K562 (cell line): ENCODE measurements around the gene CLDN24. TPM values are rescaled to one million over a fixed set of nuclear protein-coding genes. Genes with fewer than 3 reads are reported as not detected.

Experiments
- CHD1 ChIP-seq: fragments of 200-600 bp; sonication (generic); IDR thresholded peaks from one replicate; pipeline ENCODE4 v1.6.1; 2012; ENCODE audit warnings: mild to moderate bottlenecking, moderate library complexity, low read length, inconsistent platforms
- CSDE1 ChIP-seq, 2 experiments: fragments of 450-650 bp; IDR thresholded peaks; 2 replicates each; pipeline ENCODE4 v1.6.1; 2016; ENCODE audit warnings: mild to moderate bottlenecking in 1 of 2
- DNMT1 ChIP-seq: fragments of 450-650 bp; IDR thresholded peaks from 2 replicates; pipeline ENCODE4 v1.6.1; 2016; ENCODE audit warnings: antibody characterized with exemption, mild to moderate bottlenecking
- E2F3 ChIP-seq: fragments of 250-450 bp; sonication (Bioruptor Pico); IDR thresholded peaks from 2 replicates; pipeline ENCODE4 v1.4.0; 2020; ENCODE audit warnings: mild to moderate bottlenecking
- GATAD2B ChIP-seq: fragments of 450-650 bp; IDR thresholded peaks from 2 replicates; pipeline ENCODE4 v1.6.1; 2017; ENCODE audit warnings: mild to moderate bottlenecking, borderline replicate concordance
- MECOM ChIP-seq: fragments of 250-450 bp; sonication (Bioruptor Pico); IDR thresholded peaks from 2 replicates; pipeline ENCODE4 v1.8.0; 2022; ENCODE audit warnings: inconsistent platforms
- NONO ChIP-seq, 2 experiments: fragments of 200-400 bp in 1 of 2; fragments of 450-650 bp in 1 of 2; formaldehyde crosslinking in 1 of 2; IDR thresholded peaks; 2 replicates each; pipeline ENCODE4 v1.6.1; 2017; ENCODE audit warnings: low read depth in 2 of 2, mild to moderate bottlenecking in 2 of 2, moderate library complexity in 2 of 2, low read length in 1 of 2
- RBFOX2 ChIP-seq: fragments of 200-400 bp; formaldehyde crosslinking; IDR thresholded peaks from 2 replicates; pipeline ENCODE4 v1.6.1; 2017; ENCODE audit warnings: low read depth, mild to moderate bottlenecking, low read length, moderate library complexity
- RNF2 ChIP-seq: sonication (generic); IDR thresholded peaks from 2 replicates; pipeline ENCODE4 v1.6.1; 2016
- SP1 ChIP-seq: sonication (generic); formaldehyde crosslinking; IDR thresholded peaks from 2 replicates; pipeline ENCODE4 v1.8.1; 2022; ENCODE audit warnings: mild to moderate bottlenecking, missing genetic modification reagents
- TAF15 ChIP-seq: fragments of 200-400 bp; formaldehyde crosslinking; IDR thresholded peaks from 2 replicates; pipeline ENCODE4 v1.6.1; 2017; ENCODE audit warnings: mild to moderate bottlenecking, low read depth, low read length, moderate library complexity
- ZKSCAN1 ChIP-seq: fragments of 150-350 bp; IDR thresholded peaks from 2 replicates; pipeline ENCODE4 v1.6.1; 2016; ENCODE audit warnings: low read depth, low read length
- ZKSCAN8 ChIP-seq: fragments of 200-800 bp; sonication (Bioruptor generic); IDR thresholded peaks from 2 replicates; pipeline ENCODE4 v1.6.1; 2016; ENCODE audit warnings: missing genetic modification characterization, missing compliant biosample characterization
- ZNF121 ChIP-seq: sonication (generic); formaldehyde crosslinking; conservative IDR thresholded peaks from 2 replicates; pipeline ENCODE4 v1.8.0; 2022; ENCODE audit warnings: missing genetic modification reagents
- polyA plus RNA-seq, 8 experiments: library from polyadenylated mRNA; depleted of rRNA in 4 of 8; stranded (reverse) in 5 of 8; unstranded in 3 of 8; fragments of >200 nt; fragmentation: Nextera tagmentation in 2 of 8; fragmentation: Illumina TruSeq in 1 of 8; extraction: Ambion mirVana in 2 of 8; extraction: Trizol in 1 of 8; gene quantifications; 2 replicates each; pipeline versions ENCODE4 v1.2.1 to v1.2.3, GENCODE V29; 2011 to 2014; ENCODE audit warnings: inconsistent platforms in 1 of 8, missing spikeins in 1 of 8
- total RNA-seq, 7 experiments: library from RNA; depleted of rRNA in 6 of 7; stranded (reverse); fragments of >200 nt in 6 of 7; fragmentation: Illumina TruSeq in 2 of 7; extraction: Trizol in 2 of 7; gene quantifications; 2 replicates each; pipeline versions ENCODE4 v1.2.1 to v1.2.3, GENCODE V29; 2011 to 2021; ENCODE audit warnings: low replicate concordance in 1 of 7
- TF ChIP-seq, protein P1 (sequence below): fragments of 200-800 bp; sonication (Bioruptor generic); IDR thresholded peaks from 2 replicates; pipeline ENCODE4 v1.6.1; 2017; ENCODE audit warnings: missing genetic modification characterization, missing compliant biosample characterization
- TF ChIP-seq, protein P2 (sequence below): sonication (generic); formaldehyde crosslinking; IDR thresholded peaks from 2 replicates; pipeline ENCODE4 v1.5.0; 2020; ENCODE audit warnings: missing genetic modification reagents

CLDN24 gene
- total and polyA plus RNA-seq, 9 of the 15 experiments (the other 6 are each of a cell fraction or from before 2014, with no cell fraction given) = not detected

DNA sequence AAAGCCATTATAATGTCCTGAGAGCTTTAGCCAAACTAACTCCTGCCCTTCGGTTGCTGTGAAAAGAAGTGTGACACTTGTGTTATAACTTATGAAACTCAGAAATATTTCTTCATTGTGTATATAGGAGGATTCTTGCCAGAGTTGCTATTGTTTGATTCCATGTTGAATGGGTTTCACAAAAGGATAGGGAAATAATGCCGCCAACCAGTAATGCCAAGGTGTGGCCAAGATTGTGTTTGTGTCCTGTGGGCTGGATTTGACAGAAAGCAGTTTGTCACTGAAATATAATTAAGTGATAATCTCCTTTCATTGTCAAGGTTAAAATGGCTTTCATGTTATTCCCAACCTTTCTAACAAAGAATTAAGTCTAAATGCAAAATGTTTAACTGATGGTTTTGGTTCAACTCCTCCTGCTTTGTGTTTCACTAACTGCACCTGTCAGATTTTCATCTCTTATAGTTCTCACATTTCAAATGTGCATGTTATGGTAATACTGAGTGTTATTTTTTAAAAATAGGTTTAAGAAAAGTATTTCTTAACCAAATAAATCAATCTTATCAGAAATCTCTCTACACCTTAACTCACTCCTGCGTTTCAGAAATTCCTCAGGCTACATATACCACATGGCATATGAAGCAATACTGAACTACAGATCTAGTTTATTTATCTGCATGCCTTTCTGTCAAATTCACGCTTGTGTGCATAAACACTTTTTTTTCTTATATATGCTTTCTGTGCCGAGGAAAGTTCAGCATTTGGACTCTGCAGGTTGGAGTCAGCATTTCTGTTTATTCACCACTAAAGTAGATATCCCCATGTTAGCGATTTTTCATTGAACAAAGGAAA lies 1.8 kb downstream of the CLDN24 start, which contains the start of gene CLDN22 (continued):
- TF ChIP-seq MECOM (no peak), RNF2 (no peak), CHD1 (no peak), TAF15 (no peak), ZKSCAN8 (CRISPR knock-in tag) (no peak), GATAD2B (no peak), NONO (IDR thresholded peaks at IDR 0.05; ENCODE audit: low read depth in 2 of 2, low read length in 1 of 2) (no peak), CSDE1 (IDR thresholded peaks at IDR 0.05) (no peak), ZNF121 (CRISPR knock-in tag) (no peak), E2F3 (no peak), DNMT1 (no peak), ZKSCAN1 (no peak), SP1 (no peak), RBFOX2 (no peak)
- TF ChIP-seq, protein P1, sequence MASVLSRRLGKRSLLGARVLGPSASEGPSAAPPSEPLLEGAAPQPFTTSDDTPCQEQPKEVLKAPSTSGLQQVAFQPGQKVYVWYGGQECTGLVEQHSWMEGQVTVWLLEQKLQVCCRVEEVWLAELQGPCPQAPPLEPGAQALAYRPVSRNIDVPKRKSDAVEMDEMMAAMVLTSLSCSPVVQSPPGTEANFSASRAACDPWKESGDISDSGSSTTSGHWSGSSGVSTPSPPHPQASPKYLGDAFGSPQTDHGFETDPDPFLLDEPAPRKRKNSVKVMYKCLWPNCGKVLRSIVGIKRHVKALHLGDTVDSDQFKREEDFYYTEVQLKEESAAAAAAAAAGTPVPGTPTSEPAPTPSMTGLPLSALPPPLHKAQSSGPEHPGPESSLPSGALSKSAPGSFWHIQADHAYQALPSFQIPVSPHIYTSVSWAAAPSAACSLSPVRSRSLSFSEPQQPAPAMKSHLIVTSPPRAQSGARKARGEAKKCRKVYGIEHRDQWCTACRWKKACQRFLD (CRISPR knock-in tag) = no peak
- TF ChIP-seq, protein P2, sequence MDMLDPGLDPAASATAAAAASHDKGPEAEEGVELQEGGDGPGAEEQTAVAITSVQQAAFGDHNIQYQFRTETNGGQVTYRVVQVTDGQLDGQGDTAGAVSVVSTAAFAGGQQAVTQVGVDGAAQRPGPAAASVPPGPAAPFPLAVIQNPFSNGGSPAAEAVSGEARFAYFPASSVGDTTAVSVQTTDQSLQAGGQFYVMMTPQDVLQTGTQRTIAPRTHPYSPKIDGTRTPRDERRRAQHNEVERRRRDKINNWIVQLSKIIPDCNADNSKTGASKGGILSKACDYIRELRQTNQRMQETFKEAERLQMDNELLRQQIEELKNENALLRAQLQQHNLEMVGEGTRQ (CRISPR knock-in tag) = no peak
